HepG2 (cell line): Measurements from ENCODE around the gene NDOR1. TPM values are rescaled to one million over a fixed set of nuclear protein-coding genes. Genes with fewer than 3 reads are reported as not detected.

Experiments
- BCLAF1 ChIP-seq: fragments of 450-650 bp; IDR thresholded peaks from 2 replicates; pipeline ENCODE4 v1.6.1; 2017; ENCODE audit warnings: mild to moderate bottlenecking
- DNMT1 ChIP-seq: sonication (generic); formaldehyde crosslinking; IDR thresholded peaks from 2 replicates; pipeline ENCODE4 v1.5.1; 2020; ENCODE audit warnings: mild to moderate bottlenecking, missing genetic modification reagents
- HNF4G ChIP-seq, 2 experiments: sonication (generic) in 1 of 2; formaldehyde crosslinking in 1 of 2; IDR thresholded peaks; 2 replicates each; pipeline versions ENCODE4 v1.4.0 to v1.6.1; 2011 to 2020; ENCODE audit warnings: borderline replicate concordance in 2 of 2, low read depth in 2 of 2, mild to moderate bottlenecking in 2 of 2, low read length in 1 of 2, missing genetic modification reagents in 1 of 2, moderate library complexity in 1 of 2
- IKZF4 ChIP-seq: sonication (generic); formaldehyde crosslinking; IDR thresholded peaks from 2 replicates; pipeline ENCODE4 v1.5.1; 2020; ENCODE audit warnings: borderline replicate concordance, mild to moderate bottlenecking, low read depth, missing genetic modification reagents; ENCODE audit errors: not compliant biosample characterization
- KDM3A ChIP-seq: IDR thresholded peaks from 2 replicates; pipeline ENCODE4 v1.6.1; 2018; ENCODE audit warnings: low read depth, missing compliant biosample characterization
- MBD4 ChIP-seq: IDR thresholded peaks from 2 replicates; pipeline ENCODE4 v1.6.1; 2012; ENCODE audit warnings: low read length, inconsistent platforms, borderline replicate concordance
- MIER3 ChIP-seq: IDR thresholded peaks from 2 replicates; pipeline ENCODE4 v1.6.1; 2016; ENCODE audit warnings: missing compliant biosample characterization, borderline replicate concordance
- NCOR1 ChIP-seq: fragments of 200-600 bp; sonication (generic); IDR thresholded peaks from 2 replicates; pipeline ENCODE4 v1.7.0; 2017; ENCODE audit warnings: antibody characterized with exemption, low read length, borderline replicate concordance
- NR2F6 ChIP-seq, 2 experiments: IDR thresholded peaks; 2 replicates each; pipeline ENCODE4 v1.6.1; 2016; ENCODE audit warnings: antibody characterized with exemption in 1 of 2, mild to moderate bottlenecking in 1 of 2
- RFXAP ChIP-seq: sonication (generic); formaldehyde crosslinking; IDR thresholded peaks from 2 replicates; pipeline ENCODE4 v1.4.0; 2020; ENCODE audit warnings: missing genetic modification reagents, borderline replicate concordance
- SMARCE1 ChIP-seq: fragments of 450-650 bp; IDR thresholded peaks from 2 replicates; pipeline ENCODE4 v1.6.1; 2017; ENCODE audit warnings: borderline replicate concordance
- SRF ChIP-seq: IDR thresholded peaks from 2 replicates; pipeline ENCODE4 v1.6.1; 2011; ENCODE audit warnings: mild to moderate bottlenecking, low read depth, low read length, moderate library complexity
- SSRP1 ChIP-seq: IDR thresholded peaks from 2 replicates; pipeline ENCODE4 v1.6.1; 2016; ENCODE audit warnings: control low read depth
- TCF7L2 ChIP-seq: IDR thresholded peaks from 2 replicates; pipeline ENCODE4 v1.6.1; 2011; ENCODE audit warnings: mild to moderate bottlenecking, low read depth, low read length, moderate library complexity
- XBP1 ChIP-seq: sonication (generic); formaldehyde crosslinking; IDR thresholded peaks from 2 replicates; pipeline ENCODE4 v1.5.0; 2020; ENCODE audit warnings: missing genetic modification reagents
- ZBTB21 ChIP-seq: sonication (generic); formaldehyde crosslinking; IDR thresholded peaks from 2 replicates; pipeline ENCODE4 v1.4.0; 2020; ENCODE audit warnings: missing genetic modification reagents
- ZFY ChIP-seq: sonication (generic); formaldehyde crosslinking; IDR thresholded peaks from 2 replicates; pipeline ENCODE4 v1.4.0; 2020; ENCODE audit warnings: missing genetic modification reagents
- ZNF550 ChIP-seq: sonication (generic); formaldehyde crosslinking; IDR thresholded peaks from 2 replicates; pipeline ENCODE4 v1.4.0; 2020; ENCODE audit warnings: mild to moderate bottlenecking, missing genetic modification reagents, borderline replicate concordance
- ZNF570 ChIP-seq: sonication (generic); formaldehyde crosslinking; IDR thresholded peaks from 2 replicates; pipeline ENCODE4 v1.4.0; 2020; ENCODE audit warnings: mild to moderate bottlenecking, missing genetic modification reagents, borderline replicate concordance
- ZNF574 ChIP-seq: sonication (generic); formaldehyde crosslinking; IDR thresholded peaks from 2 replicates; pipeline ENCODE4 v1.4.0; 2020; ENCODE audit warnings: missing genetic modification reagents
- ZNF577 ChIP-seq: sonication (generic); formaldehyde crosslinking; IDR thresholded peaks from 2 replicates; pipeline ENCODE4 v1.4.0; 2020; ENCODE audit warnings: mild to moderate bottlenecking, low read depth, missing genetic modification reagents, borderline replicate concordance
- ZNF616 ChIP-seq: sonication (generic); formaldehyde crosslinking; IDR thresholded peaks from 2 replicates; pipeline ENCODE4 v1.5.0; 2020; ENCODE audit warnings: low read depth, mild to moderate bottlenecking, missing genetic modification reagents
- ZSCAN25 ChIP-seq: sonication (generic); formaldehyde crosslinking; IDR thresholded peaks from 2 replicates; pipeline ENCODE4 v1.8.0; 2022; ENCODE audit warnings: mild to moderate bottlenecking, missing genetic modification reagents
- polyA plus RNA-seq, 8 experiments: library from polyadenylated mRNA; depleted of rRNA in 3 of 8; stranded (reverse) in 7 of 8; unstranded in 1 of 8; fragments of >200 nt; fragmentation: Illumina TruSeq in 4 of 8; extraction: Trizol in 4 of 8; gene quantifications; 2 replicates each; pipeline versions ENCODE4 v1.2.1 to v1.2.3, GENCODE V29; 2011 to 2016; ENCODE audit warnings: low read depth in 4 of 8, missing spikeins in 1 of 8, mixed read lengths in 1 of 8; ENCODE audit not compliant: insufficient read depth in 1 of 8
- total RNA-seq, 5 experiments: library from RNA; depleted of rRNA; stranded (reverse); fragments of >200 nt; fragmentation: Illumina TruSeq; extraction: Trizol; gene quantifications; 2 replicates each; pipeline ENCODE4 v1.2.3, GENCODE V29; 2016; ENCODE audit warnings: low read depth in 1 of 5
- TF ChIP-seq, protein P1 (sequence below): IDR thresholded peaks from 2 replicates; pipeline ENCODE4 v1.6.1; 2016; ENCODE audit warnings: missing compliant biosample characterization, missing genetic modification reagents, borderline replicate concordance

Gene NDOR1
- total and polyA plus RNA-seq, 2 of the 13 experiments (the other 11 are each of a cell fraction or from before 2014, with no cell fraction given) = 3.6 to 8.7 TPM

- TF ChIP-seq BCLAF1 (no peak), ZNF616 (CRISPR knock-in tag) (no peak), HNF4G (IDR thresholded peaks at IDR 0.05; ENCODE audit: borderline replicate concordance, low read depth, low read length) (no peak), HNF4G (CRISPR knock-in tag; IDR thresholded peaks at IDR 0.05; ENCODE audit: borderline replicate concordance, low read depth) (no peak), ZNF570 (CRISPR knock-in tag) (no peak), ZSCAN25 (CRISPR knock-in tag) (peak; percentile 55), SSRP1 (no peak), ZNF577 (CRISPR knock-in tag) (no peak), SRF (no peak), RFXAP (CRISPR knock-in tag) (peak; percentile 45; the same call in 1 of the 2 replicates), MIER3 (0 out of 2 replicates have a peak, but pooled peaks have one; percentile 59), NR2F6 (IDR thresholded peaks at IDR 0.05) (no peak), NR2F6 (CRISPR knock-in tag; IDR thresholded peaks at IDR 0.05) (peak; percentile 22; the same call in 1 of the 2 replicates), IKZF4 (peak; percentile 61), NCOR1 (no peak), ZFY (CRISPR knock-in tag) (peak; percentile 20; the same call in 1 of the 2 replicates), KDM3A (CRISPR knock-in tag) (0 out of 2 replicates have a peak, but pooled peaks have one; percentile 20), TCF7L2 (no peak), ZNF550 (no peak), XBP1 (CRISPR knock-in tag) (no peak), ZNF574 (CRISPR knock-in tag) (peak; percentile 8), SMARCE1 (no peak), DNMT1 (no peak), ZBTB21 (no peak), MBD4 (no peak)
- TF ChIP-seq, protein P1, sequence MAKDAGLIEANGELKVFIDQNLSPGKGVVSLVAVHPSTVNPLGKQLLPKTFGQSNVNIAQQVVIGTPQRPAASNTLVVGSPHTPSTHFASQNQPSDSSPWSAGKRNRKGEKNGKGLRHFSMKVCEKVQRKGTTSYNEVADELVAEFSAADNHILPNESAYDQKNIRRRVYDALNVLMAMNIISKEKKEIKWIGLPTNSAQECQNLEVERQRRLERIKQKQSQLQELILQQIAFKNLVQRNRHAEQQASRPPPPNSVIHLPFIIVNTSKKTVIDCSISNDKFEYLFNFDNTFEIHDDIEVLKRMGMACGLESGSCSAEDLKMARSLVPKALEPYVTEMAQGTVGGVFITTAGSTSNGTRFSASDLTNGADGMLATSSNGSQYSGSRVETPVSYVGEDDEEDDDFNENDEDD (CRISPR knock-in tag) = no peak
These were observed 21.8 kb downstream of the NDOR1 start, which contains the start of gene RNF224 (continued) for GRCh38 chr9:137227054-137227852.
